Body of pancreas (tissue), 4 donors: ENCODE results near the gene NINL.
"Not testable (repeated sequence)": the region's sequence is repeated elsewhere in the genome, so short reads cannot be mapped to it uniquely, and the experiment has no call there.

Experiments
- POLR2A ChIP-seq, 3 donors: fragments of 450-650 bp; IDR thresholded peaks; one replicate each; pipeline ENCODE4 v1.6.1; 2016; ENCODE audit warnings: antibody characterized with exemption in 3 of 3, mild to moderate bottlenecking in 2 of 3
- TF ChIP-seq, protein P1 (sequence below), 7 experiments: fragments of 450-650 bp in 4 of 7; fragments of 200-600 bp in 3 of 7; sonication (generic) in 3 of 7; IDR thresholded peaks; one replicate each; pipeline ENCODE4 v1.5.1; 2016 to 2019; ENCODE audit warnings: antibody characterized with exemption in 7 of 7

DNA sequence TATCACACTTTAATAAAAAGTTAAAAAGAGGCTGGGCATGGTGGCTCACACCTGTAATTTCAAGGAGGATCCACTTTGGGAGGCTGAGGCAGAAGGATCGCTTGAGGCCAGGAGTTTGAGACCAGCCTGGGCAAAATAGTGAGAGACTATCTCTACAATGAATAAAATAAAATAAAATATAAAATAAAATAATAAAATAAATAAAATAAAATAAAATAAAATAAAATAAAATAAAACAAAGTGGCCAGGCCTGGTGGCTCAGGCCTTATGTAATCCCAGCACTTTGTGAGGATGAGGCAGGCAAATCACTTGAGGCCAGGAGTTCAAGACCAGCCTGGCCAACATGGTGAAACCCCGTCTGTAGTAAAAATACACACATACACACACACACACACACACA lies 112.0 kb downstream of the NINL start:
- TF ChIP-seq, protein P1, sequence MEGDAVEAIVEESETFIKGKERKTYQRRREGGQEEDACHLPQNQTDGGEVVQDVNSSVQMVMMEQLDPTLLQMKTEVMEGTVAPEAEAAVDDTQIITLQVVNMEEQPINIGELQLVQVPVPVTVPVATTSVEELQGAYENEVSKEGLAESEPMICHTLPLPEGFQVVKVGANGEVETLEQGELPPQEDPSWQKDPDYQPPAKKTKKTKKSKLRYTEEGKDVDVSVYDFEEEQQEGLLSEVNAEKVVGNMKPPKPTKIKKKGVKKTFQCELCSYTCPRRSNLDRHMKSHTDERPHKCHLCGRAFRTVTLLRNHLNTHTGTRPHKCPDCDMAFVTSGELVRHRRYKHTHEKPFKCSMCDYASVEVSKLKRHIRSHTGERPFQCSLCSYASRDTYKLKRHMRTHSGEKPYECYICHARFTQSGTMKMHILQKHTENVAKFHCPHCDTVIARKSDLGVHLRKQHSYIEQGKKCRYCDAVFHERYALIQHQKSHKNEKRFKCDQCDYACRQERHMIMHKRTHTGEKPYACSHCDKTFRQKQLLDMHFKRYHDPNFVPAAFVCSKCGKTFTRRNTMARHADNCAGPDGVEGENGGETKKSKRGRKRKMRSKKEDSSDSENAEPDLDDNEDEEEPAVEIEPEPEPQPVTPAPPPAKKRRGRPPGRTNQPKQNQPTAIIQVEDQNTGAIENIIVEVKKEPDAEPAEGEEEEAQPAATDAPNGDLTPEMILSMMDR (IDR thresholded peaks at IDR 0.05): not testable (repeated sequence)
- TF ChIP-seq POLR2A (IDR thresholded peaks at IDR 0.05): not testable (repeated sequence)
